Measurements from ENCODE around the gene ATM.
"Not testable (repeated sequence)": the region's sequence is repeated elsewhere in the genome, so short reads cannot be mapped to it uniquely, and the experiment has no call there.

The ATM gene

DNA sequence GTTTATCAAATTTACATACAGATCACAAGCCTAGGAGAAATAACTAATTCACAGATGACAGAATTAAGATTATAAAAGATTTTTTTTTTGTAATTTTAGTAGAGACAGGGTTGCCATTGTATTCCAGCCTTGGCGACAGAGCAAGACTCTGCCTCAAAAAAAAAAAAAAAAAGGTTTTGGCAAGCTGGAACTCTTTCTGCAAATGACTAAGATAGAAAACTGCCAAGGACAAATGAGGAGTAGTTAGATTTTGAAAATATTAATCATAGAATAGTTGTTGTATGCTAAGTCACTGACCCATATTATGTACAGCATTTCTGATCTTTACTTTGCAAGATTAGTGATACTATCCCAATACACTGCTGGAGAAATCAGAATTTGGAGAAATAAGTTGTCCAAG lies 145.3 kb downstream of the ATM start:
- no peak overlapping the region for H3K4me3 Mint-ChIP-seq
- H3K27me3 Mint-ChIP-seq: no peaks in the 10 kb centered on the region
- peaks cover 34% of the 10 kb centered on the region for H3K36me3 Mint-ChIP-seq
- peaks cover 22% of the 10 kb centered on the region for H3K4me1 Mint-ChIP-seq
- H3K9me3 Mint-ChIP-seq: no peaks in the 10 kb centered on the region
- peak overlapping the region; percentile 77 for H3K27ac Mint-ChIP-seq

DNA sequence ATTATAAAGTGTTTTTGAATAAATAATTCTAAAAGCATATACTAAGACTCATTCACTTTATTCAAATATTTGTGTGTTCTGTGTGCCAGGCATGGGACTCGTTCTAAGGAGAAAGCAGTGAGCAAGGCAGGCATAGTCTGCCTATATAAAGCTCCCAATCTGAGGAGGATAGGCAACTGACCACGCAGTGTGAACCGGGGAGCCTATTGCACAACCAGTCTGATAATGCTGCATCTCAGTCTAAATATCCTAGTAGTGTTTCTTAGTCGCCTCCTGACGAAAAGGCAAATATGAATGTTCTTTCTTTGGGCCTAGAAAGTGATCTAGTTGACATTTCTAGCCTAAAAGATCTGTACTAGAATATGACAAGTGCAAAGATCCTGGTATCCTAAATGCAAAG lies 146.2 kb downstream of the ATM start:
- Mint-ChIP-seq H3K27ac (peak overlapping the region; percentile 37), H3K9me3 (no peaks in the 10 kb centered on the region), H3K27me3 (no peaks in the 10 kb centered on the region), H3K4me3 (no peak overlapping the region), H3K36me3 (peaks cover 33% of the 10 kb centered on the region), H3K4me1 (peaks cover 22% of the 10 kb centered on the region)

DNA sequence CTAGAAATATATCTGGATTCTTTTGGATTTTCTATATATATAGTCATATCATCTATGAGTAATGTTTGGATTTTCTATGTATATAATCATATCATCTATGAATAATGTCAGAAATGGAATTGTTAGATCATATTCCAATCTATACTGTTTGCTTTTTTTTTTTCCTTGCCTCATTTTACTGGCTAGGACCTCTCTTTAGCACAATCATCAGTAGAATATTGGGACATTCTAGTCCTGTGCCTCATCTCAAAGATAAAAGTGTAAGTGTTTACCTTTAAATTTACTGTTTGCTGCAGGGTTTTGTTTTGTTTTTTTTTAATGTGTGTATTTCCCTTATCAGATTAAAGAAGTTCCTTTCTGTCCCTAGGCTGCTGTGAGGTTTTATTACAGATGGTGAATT lies 147.4 kb downstream of the ATM start:
- peaks cover 25% of the 10 kb centered on the region for H3K36me3 Mint-ChIP-seq

DNA sequence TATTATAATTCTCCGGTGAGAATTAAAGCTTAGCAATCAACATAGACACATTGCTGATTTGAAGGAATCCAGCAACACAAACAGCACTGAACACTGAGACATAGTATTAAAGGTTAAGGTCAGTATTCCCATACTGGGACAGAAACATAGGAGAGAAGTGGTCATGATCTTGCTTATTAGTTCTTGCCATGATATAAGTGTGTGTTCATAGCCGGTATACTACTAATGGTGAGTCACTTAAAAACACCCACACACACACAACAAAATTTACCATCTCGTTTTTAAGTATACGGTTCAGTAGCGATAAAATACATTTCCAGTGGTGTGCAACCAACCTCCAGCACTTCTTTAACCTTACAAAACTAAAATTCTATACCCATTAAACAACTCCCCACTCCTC lies 148.1 kb downstream of the ATM start:
- no peaks in the 10 kb centered on the region for H3K9me3 Mint-ChIP-seq
- H3K4me3 Mint-ChIP-seq: no peak overlapping the region
- H3K4me1 Mint-ChIP-seq: peaks cover 22% of the 10 kb centered on the region
- H3K36me3 Mint-ChIP-seq: peaks cover 25% of the 10 kb centered on the region
- H3K27ac Mint-ChIP-seq: peak overlapping the region; percentile 72
- no peaks in the 10 kb centered on the region for H3K27me3 Mint-ChIP-seq

More for the DNA sequence above, 147.4 kb downstream of the ATM start:
- Mint-ChIP-seq H3K27me3 (no peaks in the 10 kb centered on the region), H3K9me3 (no peaks in the 10 kb centered on the region), H3K27ac (peak overlapping the region; percentile 72), H3K4me1 (peaks cover 22% of the 10 kb centered on the region), H3K4me3 (no peak overlapping the region)

DNA sequence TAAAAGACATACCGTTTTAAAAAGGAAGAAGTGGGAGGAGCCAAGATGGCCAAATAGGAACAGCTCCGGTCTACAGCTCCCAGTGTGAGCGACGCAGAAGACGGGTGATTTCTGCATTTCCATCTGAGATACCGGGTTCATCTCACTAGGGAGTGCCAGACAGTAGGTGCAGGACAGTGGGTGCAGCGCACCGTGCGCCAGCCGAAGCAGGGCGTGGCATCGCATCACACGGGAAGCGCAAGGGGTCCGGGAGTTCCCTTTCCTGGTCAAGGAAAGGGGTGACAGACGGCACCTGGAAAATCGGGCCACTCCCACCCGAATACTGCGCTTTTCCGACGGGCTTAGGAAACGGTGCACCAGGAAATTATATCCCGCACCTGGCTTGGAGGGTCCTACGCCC lies 150.6 kb downstream of the ATM start:
- peaks cover 22% of the 10 kb centered on the region for H3K4me1 Mint-ChIP-seq
- peaks cover 15% of the 10 kb centered on the region for H3K36me3 Mint-ChIP-seq
- H3K27me3 Mint-ChIP-seq, H3K27ac Mint-ChIP-seq, H3K9me3 Mint-ChIP-seq, H3K4me3 Mint-ChIP-seq: not testable (repeated sequence)

DNA sequence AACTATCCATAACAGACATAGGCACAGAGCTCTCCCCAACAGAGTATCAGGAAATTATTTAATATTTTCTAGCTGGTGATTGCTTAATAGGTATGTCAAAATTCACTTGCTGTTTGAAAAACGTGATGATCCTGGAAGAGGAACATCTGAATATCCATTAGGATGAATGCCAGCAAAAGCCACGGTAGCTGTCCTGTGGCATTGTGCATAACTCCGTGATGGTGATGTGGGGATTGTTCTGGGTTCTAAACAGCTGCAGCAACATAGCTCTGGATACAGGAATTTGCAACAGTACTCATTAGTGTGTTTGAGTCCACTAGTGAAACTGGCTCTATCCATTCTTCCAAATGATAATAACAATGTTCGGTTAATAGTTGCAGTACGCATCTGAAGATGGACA lies 165.7 kb downstream of the ATM start:
- no peaks in the 10 kb centered on the region for H3K4me1 Mint-ChIP-seq
- no peaks in the 10 kb centered on the region for H3K27me3 Mint-ChIP-seq
- no peaks in the 10 kb centered on the region for H3K9me3 Mint-ChIP-seq
- no peak overlapping the region for H3K4me3 Mint-ChIP-seq
- no peak overlapping the region for H3K27ac Mint-ChIP-seq
- peaks cover 5% of the 10 kb centered on the region for H3K36me3 Mint-ChIP-seq

DNA sequence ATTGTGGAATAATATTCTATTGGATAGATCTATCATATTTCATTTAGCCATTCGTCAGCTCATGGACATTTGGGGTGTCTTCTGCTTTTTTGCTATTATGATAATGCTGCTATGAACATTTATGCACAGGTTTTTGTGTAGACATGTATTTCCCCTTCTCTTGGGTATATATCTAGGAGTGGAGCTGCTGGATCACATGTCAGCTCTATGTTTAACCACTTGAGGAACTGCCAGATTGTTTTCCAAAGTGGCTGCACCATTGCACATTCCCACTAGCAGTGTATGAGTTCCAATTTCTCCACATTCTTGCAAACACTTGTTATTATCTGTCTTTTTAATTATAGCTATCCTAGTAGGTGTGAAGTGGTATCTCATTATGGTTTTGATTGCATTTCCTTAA lies 169.5 kb downstream of the ATM start:
- Mint-ChIP-seq H3K27me3 (no peaks in the 10 kb centered on the region), H3K4me3 (no peak overlapping the region), H3K9me3 (no peaks in the 10 kb centered on the region), H3K4me1 (no peaks in the 10 kb centered on the region), H3K36me3 (peaks cover 5% of the 10 kb centered on the region), H3K27ac (no peak overlapping the region)

DNA sequence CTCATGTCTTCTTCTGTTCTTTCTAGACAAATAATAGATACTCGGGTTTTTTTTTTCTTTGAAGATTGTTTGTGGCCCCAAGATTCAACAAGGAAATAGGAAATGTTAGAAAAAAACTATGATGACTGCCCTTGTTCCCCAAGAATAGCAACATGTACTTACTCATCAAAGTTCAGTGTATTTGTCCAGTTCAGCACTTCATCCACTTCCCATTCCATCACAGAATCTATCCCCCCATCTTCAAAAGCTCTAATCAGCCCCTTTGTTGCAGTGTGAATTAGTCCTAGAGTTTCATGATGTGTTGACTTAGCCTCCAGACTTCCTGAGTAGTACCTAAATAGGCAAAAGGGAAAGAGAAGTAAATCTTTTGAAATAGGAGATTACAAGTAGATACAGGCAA lies 170.2 kb downstream of the ATM start:
- H3K9me3 Mint-ChIP-seq: no peaks in the 10 kb centered on the region
- H3K27me3 Mint-ChIP-seq: no peaks in the 10 kb centered on the region
- no peak overlapping the region for H3K27ac Mint-ChIP-seq
- H3K4me3 Mint-ChIP-seq: no peak overlapping the region
- no peaks in the 10 kb centered on the region for H3K4me1 Mint-ChIP-seq
- H3K36me3 Mint-ChIP-seq: peaks cover 5% of the 10 kb centered on the region

DNA sequence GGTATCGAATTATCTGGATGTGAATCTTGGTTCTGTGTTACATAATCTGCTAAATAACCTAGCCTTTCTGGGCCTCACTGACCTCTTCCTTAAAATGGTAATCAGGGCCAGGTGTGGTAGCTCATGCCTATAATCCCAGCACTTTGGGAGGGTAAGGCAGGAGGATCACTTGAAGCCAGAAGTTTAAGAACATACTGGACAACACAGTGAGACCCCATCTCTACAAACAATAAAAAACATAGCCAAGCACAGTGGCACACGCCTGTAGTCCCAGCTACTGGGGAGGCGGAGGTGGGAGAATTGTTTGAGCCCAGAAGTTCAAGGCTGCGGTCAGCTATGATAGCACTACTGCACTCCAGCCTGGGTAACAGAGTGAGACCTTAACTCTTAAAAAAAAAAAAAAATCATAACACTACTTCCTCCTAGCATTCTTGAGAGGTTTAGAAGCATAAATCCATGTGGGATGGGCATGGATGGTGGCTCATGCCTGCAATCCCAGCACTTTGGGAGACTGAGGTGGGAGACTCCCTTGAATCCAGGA lies 171.9 kb downstream of the ATM start:
- Mint-ChIP-seq H3K4me1 (no peaks in the 10 kb centered on the region), H3K27me3 (no peaks in the 10 kb centered on the region), H3K9me3 (no peaks in the 10 kb centered on the region), H3K4me3 (no peak overlapping the region), H3K27ac (no peak overlapping the region), H3K36me3 (peaks cover 5% of the 10 kb centered on the region)

DNA sequence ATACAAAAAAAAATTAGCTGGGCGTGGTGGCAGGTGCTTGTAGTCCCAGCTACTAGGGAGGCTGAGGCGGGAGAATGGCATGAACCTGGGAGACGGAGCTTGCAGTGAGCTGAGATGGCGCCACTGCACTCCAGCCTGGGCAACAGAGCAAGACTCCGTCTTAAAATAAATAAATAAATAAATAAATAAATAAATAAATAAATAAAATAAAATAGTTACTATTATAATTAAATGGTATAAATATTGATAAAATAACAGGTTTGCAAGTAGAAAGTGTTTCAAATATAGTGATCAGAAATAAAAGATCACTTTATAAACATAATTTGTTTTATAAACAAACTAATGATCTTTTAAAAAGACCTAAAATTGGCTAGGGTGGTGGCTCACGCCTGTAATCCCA lies 173.8 kb downstream of the ATM start:
- H3K4me3 Mint-ChIP-seq, H3K27me3 Mint-ChIP-seq, H3K4me1 Mint-ChIP-seq, H3K9me3 Mint-ChIP-seq, H3K27ac Mint-ChIP-seq, H3K36me3 Mint-ChIP-seq: not testable (repeated sequence)

DNA sequence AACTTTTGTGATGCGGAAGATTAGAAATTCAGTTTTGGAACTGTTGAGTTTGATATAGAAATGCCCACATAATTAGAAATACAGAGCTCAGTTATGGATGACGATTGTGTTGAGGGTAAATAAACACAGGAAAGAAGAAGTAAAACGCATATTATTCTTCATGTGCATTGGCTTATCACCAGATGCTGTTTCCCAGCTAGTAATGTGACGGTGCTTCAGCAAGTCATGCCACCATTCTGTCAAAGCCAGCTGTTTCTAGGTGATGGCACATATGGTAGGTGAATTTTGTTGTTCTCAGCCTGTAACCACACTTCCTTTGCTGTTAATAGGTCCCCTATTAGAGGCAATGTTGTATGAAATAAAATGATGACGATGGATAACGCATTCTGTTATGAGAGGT lies 175.6 kb downstream of the ATM start:
- no peak overlapping the region for H3K27ac Mint-ChIP-seq
- no peaks in the 10 kb centered on the region for H3K36me3 Mint-ChIP-seq
- H3K4me1 Mint-ChIP-seq: no peaks in the 10 kb centered on the region
- no peaks in the 10 kb centered on the region for H3K9me3 Mint-ChIP-seq
- H3K27me3 Mint-ChIP-seq: no peaks in the 10 kb centered on the region
- H3K4me3 Mint-ChIP-seq: no peak overlapping the region

DNA sequence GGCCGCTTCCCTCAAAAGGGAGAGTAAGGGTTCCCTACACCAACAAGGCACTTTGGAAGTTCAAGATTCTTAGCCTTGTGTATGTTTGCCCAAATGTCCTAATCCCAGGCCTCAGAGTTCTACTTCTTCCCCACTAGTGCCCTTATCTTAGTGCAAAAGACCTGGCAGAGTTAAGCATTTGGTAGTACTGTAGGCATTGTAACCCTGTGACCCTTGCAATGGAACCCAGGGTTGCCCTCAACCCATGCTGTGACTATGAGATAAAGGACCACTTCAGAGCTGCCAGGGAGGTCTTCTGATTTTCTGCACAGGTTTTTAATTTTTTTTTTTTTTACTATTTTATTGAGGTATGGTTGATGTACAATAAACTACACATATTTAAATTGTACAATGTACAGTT lies 179.4 kb downstream of the ATM start:
- H3K27me3 Mint-ChIP-seq: no peaks in the 10 kb centered on the region
- no peaks in the 10 kb centered on the region for H3K9me3 Mint-ChIP-seq
- no peaks in the 10 kb centered on the region for H3K4me1 Mint-ChIP-seq
- peaks cover 3% of the 10 kb centered on the region for H3K36me3 Mint-ChIP-seq
- H3K4me3 Mint-ChIP-seq: no peak overlapping the region
- H3K27ac Mint-ChIP-seq: no peak overlapping the region

DNA sequence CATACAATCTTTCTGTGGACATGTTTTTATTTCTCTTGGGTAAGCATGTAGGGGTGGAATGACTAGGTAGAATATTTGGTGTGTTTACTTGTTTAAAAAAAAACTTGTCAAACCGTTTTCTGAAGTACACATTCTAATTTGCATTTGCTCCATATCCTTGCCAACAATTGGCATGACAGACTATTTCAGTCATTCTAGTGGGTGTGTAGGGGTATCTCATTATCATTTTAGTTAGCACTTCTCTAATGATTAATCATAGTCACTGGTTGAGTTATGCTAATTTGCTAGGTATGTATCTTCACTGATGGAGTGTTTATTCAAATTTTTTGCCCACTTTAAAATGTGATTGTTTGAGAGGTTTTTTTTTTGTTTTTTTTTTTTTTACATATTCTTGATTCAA lies 180.2 kb downstream of the ATM start:
- no peak overlapping the region for H3K27ac Mint-ChIP-seq
- no peak overlapping the region for H3K4me3 Mint-ChIP-seq
- H3K27me3 Mint-ChIP-seq: no peaks in the 10 kb centered on the region
- no peaks in the 10 kb centered on the region for H3K4me1 Mint-ChIP-seq
- H3K9me3 Mint-ChIP-seq: no peaks in the 10 kb centered on the region
- peaks cover 3% of the 10 kb centered on the region for H3K36me3 Mint-ChIP-seq

DNA sequence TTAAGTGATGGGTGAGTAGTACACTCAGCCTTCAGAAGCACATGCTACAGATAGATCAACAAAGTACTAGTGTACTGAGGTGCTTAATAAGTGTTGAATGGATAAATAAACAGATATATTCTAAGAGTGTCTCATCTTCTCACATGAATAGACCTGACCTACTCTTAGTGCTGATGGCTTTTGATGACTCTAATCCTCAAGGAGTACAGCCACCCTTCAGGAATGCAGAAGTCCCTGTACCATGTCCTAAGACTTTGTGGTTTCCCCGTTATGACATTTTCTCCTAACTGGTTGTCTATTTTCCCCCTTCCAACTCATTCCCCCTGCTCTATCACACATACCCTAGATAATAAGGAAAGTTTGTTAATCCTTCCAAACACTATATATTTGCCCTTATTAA lies 182.8 kb downstream of the ATM start:
- peaks cover 3% of the 10 kb centered on the region for H3K36me3 Mint-ChIP-seq
- no peaks in the 10 kb centered on the region for H3K4me1 Mint-ChIP-seq
- H3K27me3 Mint-ChIP-seq: no peaks in the 10 kb centered on the region
- H3K4me3 Mint-ChIP-seq: no peak overlapping the region
- no peaks in the 10 kb centered on the region for H3K9me3 Mint-ChIP-seq
- H3K27ac Mint-ChIP-seq: no peak overlapping the region

DNA sequence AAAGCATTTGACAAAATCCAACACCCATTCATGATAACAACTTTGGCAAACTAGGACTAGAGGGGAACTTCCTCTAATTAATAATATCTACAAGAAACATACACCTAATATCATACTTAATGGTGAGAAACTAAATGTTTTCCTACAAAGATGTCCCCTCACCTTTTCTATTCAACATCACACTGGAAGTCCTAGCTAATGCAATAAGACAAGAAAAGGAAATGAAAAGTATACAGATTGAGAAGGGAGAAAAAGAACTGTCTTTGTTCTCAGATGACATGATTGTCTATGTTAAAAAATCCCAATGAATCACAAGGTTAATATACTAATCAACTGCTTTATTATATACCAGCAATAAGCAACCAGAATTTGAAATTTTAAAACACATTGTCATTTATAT lies 192.1 kb downstream of the ATM start:
- H3K4me1 Mint-ChIP-seq: no peaks in the 10 kb centered on the region
- peaks cover 10% of the 10 kb centered on the region for H3K36me3 Mint-ChIP-seq
- no peaks in the 10 kb centered on the region for H3K9me3 Mint-ChIP-seq
- H3K4me3 Mint-ChIP-seq: no peak overlapping the region
- H3K27ac Mint-ChIP-seq: no peak overlapping the region
- H3K27me3 Mint-ChIP-seq: no peaks in the 10 kb centered on the region

DNA sequence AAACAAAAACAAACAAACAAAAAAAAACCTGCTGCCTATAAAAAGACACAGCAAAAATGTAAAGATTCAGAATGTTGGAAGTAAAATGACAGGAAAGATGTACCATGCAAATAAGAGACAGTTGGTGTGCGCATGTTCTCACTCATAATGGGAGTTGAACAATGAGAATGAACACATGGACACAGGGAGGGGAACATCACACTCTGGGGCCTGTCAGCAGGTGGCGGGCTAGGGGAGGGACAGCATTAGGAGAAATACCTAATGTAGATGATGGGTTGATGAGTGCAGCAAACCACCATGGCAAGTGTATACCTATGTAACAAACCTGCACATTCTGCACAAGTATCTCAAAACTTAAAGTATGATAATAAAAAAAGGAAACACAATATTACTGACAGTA lies 194.7 kb downstream of the ATM start:
- H3K36me3 Mint-ChIP-seq, H3K27ac Mint-ChIP-seq, H3K4me3 Mint-ChIP-seq, H3K27me3 Mint-ChIP-seq, H3K4me1 Mint-ChIP-seq, H3K9me3 Mint-ChIP-seq: not testable (repeated sequence)

Measured in activated naive CD4-positive, alpha-beta T cell treated with anti-CD3 and anti-CD28 coated beads, Interleukin-2, amount 50 U/mL, for 24 hours (primary cell).